ENCODE data around the gene C16orf89.

GRCh38 chr16:5034167-5034523, 31.6 kb downstream of the C16orf89 start:
- no peak for TF ChIP-seq CTCF (optimal IDR thresholded peaks at IDR 0.05 in 1 of 3, IDR thresholded peaks at IDR 0.05 in 1 of 3, conservative IDR thresholded peaks at IDR 0.05 in 1 of 3; ENCODE audit: extremely low read depth in 1 of 3, insufficient read depth in 2 of 3, low read length in 3 of 3)
- TF ChIP-seq EZH2 (IDR thresholded peaks at IDR 0.05; ENCODE audit: low read length): no peak
